CD1c-positive myeloid dendritic cell (primary cell): ENCODE measurements around the gene MYL12A.
"Not testable (repeated sequence)": the region's sequence is repeated elsewhere in the genome, so short reads cannot be mapped to it uniquely, and the experiment has no call there.

Experiments used
- DNase-seq: peaks from one replicate; pipeline ENCODE4 v3.0.0-alpha.2; 2016; ENCODE audit errors: extremely low spot score

The MYL12A gene

DNA sequence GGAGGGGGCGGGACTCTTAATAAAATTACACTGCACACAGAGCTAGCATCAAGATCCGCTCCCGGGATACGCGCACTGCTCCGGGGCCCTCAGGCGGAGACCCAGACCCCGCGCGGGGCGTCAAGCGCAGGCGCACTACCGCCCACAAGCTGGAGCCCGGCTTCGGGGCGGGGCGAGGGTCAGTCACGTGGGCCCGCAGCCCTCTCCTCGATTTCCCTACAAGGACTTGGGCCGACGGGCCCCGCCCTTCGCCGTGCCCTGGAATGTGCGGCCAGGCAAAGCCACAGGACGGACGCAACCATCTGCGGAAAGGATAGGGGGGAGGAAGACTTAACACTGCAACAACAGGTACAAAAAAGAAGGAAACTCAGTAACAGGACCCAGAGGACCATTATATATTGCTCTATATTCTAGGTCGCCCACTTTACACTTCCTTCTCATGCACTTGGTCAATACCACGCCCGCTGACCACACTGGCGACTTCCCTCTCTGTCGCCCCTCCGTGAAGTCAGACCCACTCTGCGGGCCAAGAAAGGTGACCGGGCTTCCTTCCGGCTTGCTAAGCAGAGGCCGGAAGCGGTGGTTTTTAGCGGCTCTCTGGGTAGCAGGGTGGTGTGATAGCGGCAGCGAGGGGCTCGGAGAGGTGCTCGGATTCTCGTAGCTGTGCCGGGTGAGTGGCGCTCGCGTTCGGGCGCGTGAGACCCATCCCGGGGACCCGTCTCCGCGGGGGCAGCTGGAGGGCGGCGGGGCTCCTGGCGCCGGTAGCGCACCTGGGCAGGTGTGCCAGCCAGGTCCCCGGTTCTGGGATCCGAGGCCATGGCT lies at the start of gene MYL12A:
Gene MYL12A (plus strand): TSS at position 562 of the 822 bp plus-strand sequence. CDS start 5,447 bp downstream, outside the sequence.
- DNase-seq, result peak; percentile 95

DNA sequence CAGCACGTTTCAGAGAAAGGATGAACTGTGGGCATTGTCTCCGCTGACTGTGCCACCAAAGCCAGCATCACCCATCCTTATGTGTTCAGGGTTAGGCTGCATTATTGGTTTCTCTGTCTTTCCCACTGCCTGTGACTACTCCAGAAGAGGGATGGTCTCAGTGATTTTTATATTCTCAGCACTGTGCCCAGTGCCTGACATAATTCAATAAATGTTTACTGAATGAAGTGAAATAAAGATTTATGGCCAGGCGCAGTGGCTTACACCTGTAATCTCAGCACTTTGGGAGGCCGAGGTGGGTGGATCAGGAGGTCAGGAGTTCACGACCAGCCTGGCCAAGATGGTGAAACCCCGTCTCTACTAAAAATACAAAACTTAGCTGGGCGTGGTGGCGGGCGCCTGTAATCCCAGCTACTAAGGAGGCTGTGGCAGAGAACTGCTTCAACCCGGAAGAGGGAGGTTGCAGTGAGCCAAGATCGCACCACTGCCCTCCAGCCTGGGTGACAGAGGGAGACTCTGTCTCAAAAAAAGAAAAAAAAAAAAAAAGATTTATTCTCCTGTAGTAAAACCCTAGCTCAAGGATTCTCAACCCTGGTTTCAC lies 49.2 kb upstream of the MYL12A start:
- DNase-seq, result not testable (repeated sequence)

DNA sequence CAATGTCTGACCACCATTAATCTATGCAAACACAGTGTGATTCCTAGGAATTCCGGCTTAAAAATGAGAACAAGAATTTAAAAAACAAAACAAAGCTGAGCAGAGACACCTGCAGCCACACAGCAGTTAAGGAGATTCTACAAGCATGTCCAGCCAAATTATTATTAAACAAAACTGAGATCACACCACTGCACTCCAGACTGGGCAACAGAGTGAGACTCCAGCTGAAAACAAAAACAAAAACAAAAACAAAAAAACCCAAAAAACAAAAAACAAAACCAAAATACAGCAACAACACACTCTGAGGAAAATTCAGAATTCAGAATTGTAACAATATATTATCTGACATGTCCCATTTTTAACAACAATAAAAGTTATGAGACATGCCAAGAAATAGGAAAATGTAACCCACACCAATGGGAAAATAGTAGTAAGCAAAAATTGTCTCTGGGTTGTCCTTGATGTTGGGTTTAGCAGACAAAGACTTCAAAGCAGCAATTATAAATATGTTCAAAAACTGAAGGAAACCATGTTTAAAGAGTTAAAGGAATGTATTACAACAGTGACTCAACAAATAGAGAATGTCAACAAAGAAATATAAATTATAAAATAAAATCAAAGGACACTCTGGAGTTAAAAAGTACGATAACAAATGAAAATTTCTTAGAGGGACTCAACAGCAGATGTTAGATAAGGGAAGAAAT lies 47.5 kb upstream of the MYL12A start:
- DNase-seq, result no peak

DNA sequence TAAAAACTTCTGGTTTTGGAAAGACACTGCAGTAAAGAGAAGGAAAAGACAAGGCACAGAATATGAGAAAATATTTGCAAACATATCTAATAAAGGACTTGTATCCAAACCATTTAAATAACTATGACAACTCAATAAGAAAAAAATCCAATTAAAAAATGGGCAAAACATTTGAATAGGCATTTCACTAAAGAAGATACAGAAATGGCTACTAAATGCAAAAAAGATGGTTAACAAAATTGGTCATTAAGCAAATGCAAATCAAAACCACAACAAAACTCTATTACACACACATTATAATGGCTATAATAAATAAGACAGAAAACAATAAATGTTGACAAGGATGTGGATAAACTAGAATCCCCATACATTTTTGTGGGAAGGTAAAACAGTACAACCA lies 42.4 kb upstream of the MYL12A start:
- no peak for DNase-seq

DNA sequence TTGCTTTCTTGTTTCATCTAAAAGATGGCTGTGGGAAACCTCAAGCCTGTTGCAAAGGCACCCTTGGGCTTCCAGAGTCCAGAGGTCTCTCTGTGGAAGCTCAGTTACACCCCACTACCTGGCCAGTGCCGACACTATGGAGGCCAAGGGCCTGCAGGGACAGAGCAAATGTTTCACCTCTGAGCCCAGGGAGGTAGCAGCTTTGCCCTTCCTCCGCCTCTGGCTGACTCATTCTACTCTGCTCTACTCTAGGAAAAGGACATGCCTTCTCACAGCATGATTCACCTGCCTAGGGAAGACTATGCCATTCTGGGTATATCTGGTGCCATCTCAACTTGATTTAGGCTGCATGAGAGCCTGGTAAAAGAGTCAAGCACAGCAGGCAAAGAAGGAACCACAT lies 40.0 kb upstream of the MYL12A start:
- no peak for DNase-seq

DNA sequence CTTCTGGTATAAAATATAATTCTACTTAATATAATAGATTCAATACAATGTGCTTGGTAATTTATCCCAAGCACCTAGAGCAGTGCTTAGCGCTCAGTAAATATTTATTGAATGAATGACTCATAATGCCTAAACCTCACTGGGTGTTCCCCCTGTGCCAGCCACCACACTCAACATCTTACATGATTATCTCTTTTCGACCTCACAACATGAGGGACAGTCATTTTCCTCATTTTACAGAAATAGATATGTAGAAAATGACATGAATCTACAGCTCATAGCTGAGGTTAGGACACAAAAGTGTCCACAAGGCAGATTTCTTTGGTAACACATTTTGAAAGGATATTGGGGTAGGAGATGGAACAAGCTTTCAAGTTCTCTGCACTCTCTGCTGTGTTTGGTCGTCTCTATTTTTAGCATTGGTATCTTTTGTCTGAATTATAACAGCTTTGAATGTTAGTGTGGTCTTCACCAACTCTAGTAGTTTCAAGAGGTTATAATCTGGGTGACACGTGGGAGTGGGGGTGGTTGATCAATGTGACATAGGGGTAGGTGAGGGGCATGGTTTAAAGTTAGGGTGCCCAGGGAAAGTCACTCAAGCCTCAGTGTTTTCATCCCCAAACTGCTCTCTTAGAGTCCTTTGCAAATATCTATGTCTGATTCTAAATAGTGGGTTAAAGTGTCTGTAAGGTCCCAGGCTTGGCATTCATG lies 37.6 kb upstream of the MYL12A start:
- no peak for DNase-seq

DNA sequence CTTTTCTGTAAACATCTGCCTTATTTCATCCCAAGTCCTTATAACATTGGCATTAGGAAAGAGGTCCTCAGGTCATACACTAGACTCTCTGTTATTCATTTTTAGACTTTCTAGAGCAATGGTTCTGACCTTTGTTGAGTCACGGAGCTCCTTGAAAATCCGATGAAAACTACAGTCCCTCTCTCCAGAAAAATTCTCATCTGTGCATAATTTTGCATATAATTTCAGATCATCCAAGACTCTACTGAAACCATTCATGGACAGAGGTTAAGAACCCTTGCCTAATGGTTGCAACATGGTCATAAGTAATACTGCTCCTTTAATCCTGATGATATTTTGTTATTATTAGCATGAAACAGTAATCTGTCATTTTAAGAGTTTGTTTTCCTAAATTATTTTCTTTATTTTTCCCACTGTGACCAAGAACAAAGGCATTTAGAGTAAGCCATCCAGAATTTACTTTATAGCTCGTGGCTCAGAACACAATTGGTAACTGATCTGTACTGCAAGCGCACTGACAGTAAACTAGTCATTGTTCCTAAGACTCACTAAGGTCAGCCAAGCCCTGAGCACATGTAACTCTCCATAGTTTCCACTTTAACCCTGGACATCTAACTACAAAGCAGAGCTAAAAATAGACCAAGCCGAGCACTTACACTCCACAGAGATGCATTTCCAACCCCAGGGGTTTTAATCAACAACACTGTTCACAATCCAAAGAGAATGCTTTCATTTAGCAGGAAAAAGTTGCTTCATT lies 36.2 kb upstream of the MYL12A start:
- DNase-seq, result no peak

DNA sequence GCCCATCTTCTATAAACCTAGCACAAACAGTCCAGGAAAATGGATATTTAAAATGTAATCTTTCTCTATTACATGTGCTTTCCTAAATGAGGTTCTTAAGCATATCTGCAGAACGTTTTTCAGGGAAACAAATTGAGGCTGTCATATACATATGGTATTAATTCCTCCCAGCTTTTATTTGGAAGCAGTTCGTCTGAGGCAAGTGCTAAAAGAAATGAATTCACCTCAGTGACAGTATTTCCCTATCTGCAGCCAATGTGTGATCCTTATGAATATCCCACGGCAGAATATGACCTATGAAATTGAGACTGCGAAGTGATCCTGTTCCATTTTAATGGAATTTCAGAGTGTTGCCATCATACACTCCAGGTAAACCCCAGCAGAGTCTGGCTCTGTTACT lies 34.9 kb upstream of the MYL12A start:
- DNase-seq, result no peak

DNA sequence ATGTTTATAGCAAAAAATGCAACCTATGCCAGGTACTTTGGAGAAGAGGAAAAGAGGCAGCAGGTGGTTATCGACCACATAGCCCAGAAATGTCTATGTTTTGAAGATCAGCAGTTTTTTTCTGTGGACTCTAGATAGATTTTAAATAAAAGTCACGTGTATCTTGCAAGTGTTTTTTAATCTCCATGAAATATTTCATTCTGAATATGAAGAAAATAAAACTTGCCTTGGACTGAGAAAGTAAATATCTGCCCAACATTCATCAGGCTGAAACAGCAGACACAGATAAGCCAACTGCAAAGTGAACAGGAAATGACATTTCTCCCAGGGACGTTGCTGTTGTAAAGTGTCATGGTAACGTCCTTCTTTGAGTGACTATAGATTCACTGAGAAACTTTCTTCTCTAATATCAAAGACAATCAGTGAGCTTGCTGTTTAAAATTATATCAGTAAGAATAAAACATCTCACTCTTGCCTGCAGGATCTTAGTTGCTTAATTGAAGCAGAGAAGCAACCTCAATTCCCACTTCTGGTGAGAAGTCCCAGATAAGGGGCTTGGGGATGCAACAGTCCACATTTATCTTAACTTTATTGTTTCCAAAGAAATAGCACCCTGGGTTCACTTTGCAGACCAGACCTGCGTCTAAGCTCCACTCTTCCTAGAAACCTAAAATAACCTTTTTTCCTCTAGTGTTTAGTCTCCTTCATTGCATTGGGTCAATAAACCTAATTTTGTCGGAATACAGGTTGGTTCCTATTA lies 34.1 kb upstream of the MYL12A start:
- no peak for DNase-seq

DNA sequence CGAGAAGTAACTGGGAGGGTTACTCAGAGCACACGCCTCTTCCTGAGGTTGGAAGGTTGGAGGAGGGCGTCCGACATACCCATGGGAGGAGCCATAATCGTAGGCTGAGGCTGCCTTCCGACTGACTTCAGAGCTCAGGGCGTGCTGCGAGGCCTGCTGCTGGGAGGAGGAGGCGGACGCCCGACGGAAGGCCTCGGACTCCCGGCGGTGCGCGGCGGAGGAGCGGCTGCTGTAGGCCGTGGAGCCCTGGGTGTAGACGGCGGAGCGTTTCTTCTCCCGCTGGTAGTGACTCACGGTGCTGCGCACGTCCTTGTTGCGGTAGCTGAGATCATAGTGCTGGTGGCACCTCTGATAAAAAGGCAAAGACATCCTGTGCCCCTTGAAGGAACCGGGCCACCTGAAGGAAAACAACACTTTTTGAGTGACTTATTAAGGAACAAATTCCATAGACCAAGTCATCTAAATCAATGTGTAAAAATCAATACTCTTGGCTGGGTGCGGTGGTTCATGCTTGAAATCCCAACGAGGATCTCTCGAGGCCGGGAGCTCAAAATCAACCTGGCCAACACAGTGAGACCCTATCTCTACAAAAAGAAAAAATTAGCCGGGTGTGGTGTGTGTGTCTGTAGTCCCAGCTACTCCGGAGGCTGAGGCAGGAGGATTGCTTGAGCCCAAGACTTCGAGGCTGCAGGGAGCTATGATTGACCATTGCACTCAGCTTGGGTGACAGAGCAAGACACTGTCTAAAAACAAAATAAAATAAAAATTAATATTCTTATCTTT lies 32.6 kb upstream of the MYL12A start:
- DNase-seq, result no peak

DNA sequence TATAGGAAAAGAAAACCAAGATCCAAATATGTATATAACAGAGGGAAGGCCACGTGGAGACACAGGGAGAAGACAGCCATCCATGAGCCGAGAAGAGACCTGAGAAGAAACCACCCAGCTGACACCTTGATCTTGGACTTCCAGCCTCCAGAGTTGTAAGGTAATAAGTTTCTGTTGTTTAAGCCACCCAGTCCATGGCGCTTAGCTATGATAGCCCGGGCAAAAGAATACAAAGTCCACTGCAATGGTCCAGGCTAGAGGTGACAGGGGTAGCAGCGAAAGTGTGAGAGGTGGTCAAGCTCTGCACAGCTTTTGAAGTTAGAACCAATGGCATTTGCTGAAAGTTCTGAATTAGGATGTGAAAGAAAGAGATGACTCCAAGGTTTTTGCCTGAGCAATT lies 30.6 kb upstream of the MYL12A start:
- no peak for DNase-seq

DNA sequence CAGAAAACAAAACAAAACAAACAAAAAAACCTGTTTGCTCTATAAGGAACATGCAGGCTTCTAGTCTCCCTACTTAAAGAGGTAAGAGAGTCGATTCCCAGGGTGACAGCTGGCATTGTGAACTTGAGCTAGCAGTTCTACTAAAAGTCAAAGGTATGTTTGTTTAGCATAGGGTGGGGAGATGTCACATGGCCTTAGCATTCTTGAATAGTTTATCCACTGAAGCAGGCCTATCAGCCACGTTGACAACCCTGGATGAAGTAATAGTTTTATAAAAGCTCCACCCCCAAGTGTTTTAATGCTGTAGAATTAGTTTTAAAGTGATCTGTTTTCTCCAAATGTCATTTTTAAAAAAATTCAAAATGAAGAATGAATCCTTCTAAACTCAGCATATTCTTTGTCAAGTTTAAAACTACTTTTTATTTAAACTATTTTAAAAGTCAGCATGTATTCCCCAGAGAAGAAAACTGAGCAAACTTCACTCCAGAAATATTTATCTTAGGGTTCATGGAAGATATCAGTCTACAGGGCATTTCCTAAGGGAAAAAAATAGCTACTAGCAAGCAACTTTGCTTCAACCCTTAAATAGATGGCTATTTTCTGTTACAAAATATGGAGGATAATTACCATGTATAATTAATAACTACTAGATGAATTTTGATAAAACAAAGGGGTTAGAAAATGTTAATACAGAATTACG lies 29.5 kb upstream of the MYL12A start:
- no peak for DNase-seq

DNA sequence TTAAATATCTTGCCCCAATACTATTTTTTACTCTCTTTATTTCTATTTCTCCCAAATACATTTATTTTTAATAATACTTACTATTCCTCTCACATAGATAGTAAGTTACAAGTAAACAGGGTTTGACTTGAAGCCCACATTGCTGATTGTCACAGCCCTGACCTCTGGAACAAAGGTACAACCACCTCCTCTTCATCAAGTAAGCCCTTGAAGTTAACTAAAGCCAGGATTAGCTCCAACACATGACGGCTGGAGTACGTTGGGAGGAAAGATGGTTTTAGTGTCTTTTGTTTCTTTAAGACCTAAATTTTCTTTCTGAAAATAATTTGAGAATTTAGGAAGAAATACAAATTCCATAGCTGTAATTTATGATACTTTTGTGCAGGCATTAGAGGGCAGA lies 28.8 kb upstream of the MYL12A start:
- DNase-seq, result no peak

DNA sequence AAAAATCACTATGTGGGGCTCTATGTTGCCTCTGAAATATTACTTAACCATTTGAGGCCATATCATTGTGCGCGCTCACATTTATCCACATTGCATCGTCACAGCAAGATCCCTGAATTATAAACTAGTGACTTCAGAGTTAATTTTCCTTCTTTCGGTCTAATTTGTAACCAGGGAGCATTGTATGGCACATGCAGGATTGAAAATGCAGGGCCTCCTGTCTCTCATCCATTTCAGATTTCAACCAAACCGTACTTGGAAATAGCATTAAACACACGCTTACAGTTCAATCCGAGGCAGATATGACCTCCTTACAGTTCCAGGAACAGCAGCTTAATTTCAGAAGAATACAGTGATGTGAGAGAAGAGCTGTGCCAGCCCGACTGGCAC lies 28.4 kb upstream of the MYL12A start:
- DNase-seq, result no peak

DNA sequence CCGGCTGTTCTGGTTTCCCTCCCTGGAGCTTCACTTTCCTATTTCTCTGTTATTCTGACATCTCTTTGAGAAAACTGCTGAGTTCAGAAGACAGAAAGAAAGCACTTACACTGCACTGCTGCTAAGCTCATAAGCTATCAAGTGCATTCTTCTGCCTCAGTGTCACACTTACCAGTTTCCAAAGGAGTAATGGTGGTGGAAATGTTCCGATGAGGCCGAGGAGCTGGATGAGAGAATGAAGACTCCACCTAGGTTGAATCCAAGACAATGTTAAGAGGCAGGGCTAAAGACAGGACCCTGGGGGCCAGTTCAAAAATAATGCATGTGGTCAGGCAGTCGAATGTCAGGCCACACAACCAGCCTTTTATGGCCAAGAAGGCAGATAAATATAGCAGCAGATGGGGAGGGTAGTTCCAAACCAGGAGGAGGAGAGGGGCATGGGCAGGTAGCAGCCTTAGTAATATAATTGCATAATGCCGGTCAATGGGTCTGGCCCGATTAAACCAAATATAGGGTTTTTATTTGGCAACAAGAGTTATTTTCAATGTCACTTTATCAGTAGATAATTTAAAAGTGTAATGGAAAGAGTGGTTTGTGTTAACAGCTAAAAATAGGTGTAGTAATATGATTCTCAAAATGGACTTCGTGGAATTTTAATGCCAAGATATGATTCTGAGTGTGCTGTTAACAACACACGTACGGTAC lies 27.8 kb upstream of the MYL12A start, which contains the start of gene MYOM1:
Gene MYOM1 (minus strand): TSS at position 338 of the 705 bp plus-strand sequence. CDS start 4,745 bp downstream, outside the sequence.
- no peak for DNase-seq

DNA sequence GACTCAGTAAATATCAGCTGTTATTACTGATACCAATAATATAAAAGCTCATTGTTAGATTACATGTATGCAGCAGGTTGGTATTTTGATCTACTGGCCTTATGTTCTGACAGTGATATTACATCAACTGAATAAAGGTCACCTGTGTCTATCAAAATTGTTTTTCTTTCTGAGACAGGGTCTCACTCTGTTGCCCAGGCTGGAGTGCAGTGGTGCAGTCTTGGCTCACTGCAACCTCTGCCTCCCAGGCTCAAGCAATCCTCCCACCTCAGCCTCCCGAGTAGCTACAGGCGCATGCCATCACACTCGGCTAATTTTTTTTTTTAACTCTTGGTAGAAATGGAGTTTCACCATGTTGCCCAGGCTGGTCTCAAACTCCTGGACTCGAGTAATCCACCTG lies 26.7 kb upstream of the MYL12A start:
- not testable (repeated sequence) for DNase-seq

DNA sequence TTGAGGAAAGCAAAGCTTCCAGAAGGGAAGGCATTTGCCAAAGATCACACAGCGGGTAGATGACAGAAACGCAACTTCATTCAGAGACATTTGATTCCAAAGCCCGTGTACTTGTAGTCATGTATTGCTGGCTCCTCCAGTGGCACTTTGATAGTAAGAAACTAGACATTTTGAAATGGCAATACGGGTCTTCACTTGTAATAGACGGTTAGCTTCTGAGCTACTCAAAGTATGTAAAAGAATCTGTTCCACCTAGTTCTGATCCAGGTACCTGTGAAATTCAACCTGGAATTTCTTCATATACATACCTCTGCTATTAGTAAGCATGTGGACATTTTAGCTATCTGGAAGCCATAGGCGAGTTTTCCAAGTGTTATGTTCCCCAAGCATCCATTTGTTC lies 26.1 kb upstream of the MYL12A start:
- no peak for DNase-seq

DNA sequence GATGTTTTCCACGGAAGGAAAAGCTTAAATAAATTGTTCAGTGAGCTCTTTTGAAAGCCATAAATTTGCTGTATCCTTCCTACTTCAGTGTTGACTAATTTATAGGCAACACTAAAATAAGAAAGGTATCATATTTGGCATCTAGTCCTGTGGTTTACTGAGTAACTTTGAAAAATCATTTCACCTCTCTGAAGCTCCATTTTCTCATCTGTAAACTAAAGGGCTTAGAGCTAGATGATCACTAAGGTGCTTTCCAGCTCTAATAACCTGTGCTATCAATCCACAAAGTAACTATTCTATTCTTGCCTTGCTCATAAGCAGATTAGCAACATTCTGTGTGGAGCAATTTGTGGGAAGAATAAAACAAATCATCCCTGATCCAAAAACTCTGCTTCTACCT lies 24.2 kb upstream of the MYL12A start:
- no peak for DNase-seq

DNA sequence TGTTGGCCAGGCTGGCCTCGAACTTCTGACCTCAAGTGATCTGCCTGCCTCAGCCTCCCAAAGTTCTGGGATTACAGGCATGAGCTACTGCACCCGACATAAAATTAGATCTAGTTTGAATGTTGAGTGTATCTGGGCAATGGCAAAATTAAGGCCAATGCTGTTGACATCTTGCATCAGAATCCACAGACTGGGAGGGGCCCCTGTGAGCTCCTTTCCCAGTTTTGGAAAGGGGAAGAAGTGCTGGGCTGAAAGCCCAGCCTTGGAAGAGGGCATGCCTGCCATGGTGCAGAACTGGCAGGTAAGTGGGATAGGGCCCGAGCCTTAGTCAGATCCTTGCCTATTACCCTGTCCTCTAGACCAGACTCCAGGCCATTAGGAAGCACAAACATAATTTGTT lies 23.4 kb upstream of the MYL12A start:
- DNase-seq, result no peak
